Esophagus muscularis mucosa (tissue), 4 donors: ENCODE measurements around the gene NRXN2. TPM values are rescaled to one million over a fixed set of nuclear protein-coding genes. Genes with fewer than 3 reads are reported as not detected.

Experiments used
- DNase-seq: peaks from one replicate; pipeline ENCODE4 v3.0.0-alpha.2; 2017; ENCODE audit errors: extremely low spot score
- H3K27ac ChIP-seq, 4 donors: fragments of 200-600 bp; sonication (generic); replicated peaks in 1 of 4; 1 replicate in 3 of 4; 2 replicates in 1 of 4; pipeline ENCODE4 v1.5.1; 2016 to 2019; ENCODE audit warnings: mild to moderate bottlenecking in 1 of 4
- H3K27me3 ChIP-seq, 4 donors: fragments of 200-600 bp; sonication (generic); one replicate each; pipeline versions ENCODE4 v1.5.1 to v1.6.0; 2016 to 2019
- H3K36me3 ChIP-seq, 4 donors: fragments of 200-600 bp; sonication (generic); one replicate each; pipeline ENCODE4 v1.5.1; 2016 to 2019
- H3K4me1 ChIP-seq, 4 donors: fragments of 200-600 bp; sonication (generic); one replicate each; pipeline ENCODE4 v1.5.1; 2016 to 2019
- H3K4me3 ChIP-seq, 4 donors: fragments of 200-600 bp; sonication (generic); 1 replicate in 2 of 4; 2 replicates in 2 of 4; pipeline ENCODE4 v1.5.1; 2016 to 2019; ENCODE audit warnings: mild to moderate bottlenecking in 4 of 4, moderate library complexity in 1 of 4
- H3K9me3 ChIP-seq, 4 donors: fragments of 200-600 bp; sonication (generic); 1 replicate in 3 of 4; 2 replicates in 1 of 4; pipeline ENCODE4 v1.5.1; 2016 to 2019
- EP300 ChIP-seq: sonication (generic); formaldehyde crosslinking; IDR thresholded peaks from one replicate; pipeline ENCODE4 v1.6.1; 2017; ENCODE audit warnings: antibody characterized with exemption
- POLR2A ChIP-seq: fragments of 450-650 bp; IDR thresholded peaks from one replicate; pipeline ENCODE4 v1.6.1; 2017; ENCODE audit warnings: antibody characterized with exemption, moderate library complexity, mild to moderate bottlenecking, low read depth
- POLR2AphosphoS5 ChIP-seq, 2 donors: sonication (generic); formaldehyde crosslinking; IDR thresholded peaks; one replicate each; pipeline ENCODE4 v1.6.1; 2017; ENCODE audit warnings: antibody characterized with exemption in 2 of 2
- WGBS: methylation state at CpG from one replicate; pipeline ENCODE4 v1.1.5; 2018; 5-methylcytosine and 5-hydroxymethylcytosine counted together
- intact Hi-C: fragments of 100-400 bp; cut with DNase I; formaldehyde crosslinking; loops from one replicate; pipeline ENCODE4 v1.15.1; 2023
- total RNA-seq, 4 donors: library from RNA; depleted of rRNA; stranded (reverse); fragments of >200 nt; gene quantifications; one replicate each; pipeline versions ENCODE4 v1.1.0 to v1.2.1, GENCODE V29; 2016
- TF ChIP-seq, protein P1 (sequence below), 3 experiments: fragments of 200-600 bp in 2 of 3; fragments of 450-650 bp in 1 of 3; sonication (generic) in 2 of 3; IDR thresholded peaks; one replicate each; pipeline ENCODE4 v1.5.1; 2017 to 2019; ENCODE audit warnings: antibody characterized with exemption in 3 of 3, mild to moderate bottlenecking in 2 of 3, moderate library complexity in 1 of 3

The NRXN2 gene
- total RNA-seq, 4 donors from 2014 or later = 2.1 to 12.9 (median 4.3) TPM

DNA sequence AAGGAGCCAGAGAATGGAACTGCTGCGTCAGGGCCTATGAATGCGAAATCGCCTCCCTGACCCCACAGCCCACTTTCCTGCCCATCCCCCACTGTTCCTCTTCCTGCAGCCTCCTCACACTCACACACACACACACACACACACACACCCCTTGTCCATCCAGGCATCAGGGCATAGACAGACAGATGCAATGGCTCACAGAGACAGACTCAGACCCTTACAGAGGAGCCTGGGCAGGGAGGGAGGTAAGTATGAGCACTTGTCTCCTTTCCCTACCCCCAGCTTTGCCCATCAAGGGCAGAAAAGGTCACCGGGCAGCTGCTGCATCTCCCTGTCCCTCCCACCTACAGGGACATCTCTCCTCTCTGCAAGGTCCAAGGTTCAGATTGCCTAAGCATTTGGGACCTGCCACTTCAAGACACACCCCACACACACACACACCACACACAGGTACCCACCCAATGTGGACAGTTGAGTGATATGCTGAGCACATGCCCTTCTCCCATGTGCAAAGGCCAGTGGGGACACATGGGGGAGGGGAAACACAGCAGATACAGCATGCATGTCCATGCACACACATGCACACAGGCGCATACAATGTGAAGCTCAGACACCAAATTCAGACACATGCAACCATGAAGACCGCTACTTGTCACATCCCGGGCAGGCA lies 2.0 kb upstream of the NRXN2 start:
- Histone ChIP-seq H3K36me3 (peaks cover 0 to 27% (median 21%) of the 10 kb centered on the region in 4 donors), H3K27me3 (peaks cover 0 to 30% (median 7%) of the 10 kb centered on the region in 4 donors), H3K4me3 (no peak overlapping the region), H3K27ac (no peak overlapping the region), H3K4me1 (peaks cover 6 to 16% (median 12%) of the 10 kb centered on the region in 4 donors), H3K9me3 (no peaks in the 10 kb centered on the region)
- 69% methylated on average over 7 of the region's 7 CpGs for WGBS
- TF ChIP-seq EP300 (no peak), POLR2AphosphoS5 (IDR thresholded peaks at IDR 0.05) (no peak)
- no peak for DNase-seq
- intact Hi-C loops = no loop called here

DNA sequence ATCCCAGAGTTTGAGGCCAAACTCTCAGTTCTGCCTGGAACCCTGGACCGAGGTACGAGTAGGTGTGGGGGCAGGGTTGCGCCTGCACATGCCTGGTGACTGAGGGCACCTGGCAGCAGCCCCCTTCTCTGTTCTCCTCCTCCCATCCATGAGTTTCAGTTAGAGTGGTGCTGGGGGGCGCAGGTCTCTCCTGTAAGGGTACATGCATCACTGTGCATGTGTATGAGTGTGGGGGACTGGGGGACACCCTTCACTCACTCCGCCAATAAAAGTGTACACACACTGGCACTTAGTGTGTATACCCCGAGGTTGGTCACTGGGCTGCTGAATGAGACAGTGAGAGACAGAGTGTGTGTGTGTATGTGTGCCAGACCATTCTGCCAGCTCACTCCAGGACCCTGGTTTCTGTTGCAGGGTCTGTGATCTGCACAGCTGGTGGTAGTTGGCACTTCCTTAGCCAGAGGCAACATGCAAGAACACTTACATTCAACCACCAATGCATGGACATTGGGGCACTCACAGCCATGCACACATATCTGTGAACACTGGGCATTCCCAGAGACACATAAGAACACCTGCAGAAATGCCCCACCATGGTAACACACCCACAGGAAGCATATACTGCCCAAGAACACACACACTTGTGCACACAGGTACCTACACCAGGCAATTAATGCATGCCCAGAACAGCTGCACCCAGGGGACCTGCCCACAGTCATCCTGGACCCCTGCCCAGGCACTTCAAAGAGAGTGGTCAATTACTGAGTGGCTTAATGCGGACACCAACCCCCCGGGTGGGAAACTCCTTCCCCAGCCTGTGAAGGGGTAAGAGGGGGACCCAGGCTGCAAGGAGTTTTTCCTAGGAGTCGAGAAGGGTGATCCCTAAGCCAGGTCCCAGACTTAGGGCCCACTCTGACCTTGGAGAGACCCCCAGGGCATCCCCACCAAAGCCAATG lies 1.2 kb upstream of the NRXN2 start:
- peaks cover 0 to 23% (median 19%) of the 10 kb centered on the region in 4 donors for H3K36me3 ChIP-seq
- no peaks in the 10 kb centered on the region for H3K9me3 ChIP-seq

DNA sequence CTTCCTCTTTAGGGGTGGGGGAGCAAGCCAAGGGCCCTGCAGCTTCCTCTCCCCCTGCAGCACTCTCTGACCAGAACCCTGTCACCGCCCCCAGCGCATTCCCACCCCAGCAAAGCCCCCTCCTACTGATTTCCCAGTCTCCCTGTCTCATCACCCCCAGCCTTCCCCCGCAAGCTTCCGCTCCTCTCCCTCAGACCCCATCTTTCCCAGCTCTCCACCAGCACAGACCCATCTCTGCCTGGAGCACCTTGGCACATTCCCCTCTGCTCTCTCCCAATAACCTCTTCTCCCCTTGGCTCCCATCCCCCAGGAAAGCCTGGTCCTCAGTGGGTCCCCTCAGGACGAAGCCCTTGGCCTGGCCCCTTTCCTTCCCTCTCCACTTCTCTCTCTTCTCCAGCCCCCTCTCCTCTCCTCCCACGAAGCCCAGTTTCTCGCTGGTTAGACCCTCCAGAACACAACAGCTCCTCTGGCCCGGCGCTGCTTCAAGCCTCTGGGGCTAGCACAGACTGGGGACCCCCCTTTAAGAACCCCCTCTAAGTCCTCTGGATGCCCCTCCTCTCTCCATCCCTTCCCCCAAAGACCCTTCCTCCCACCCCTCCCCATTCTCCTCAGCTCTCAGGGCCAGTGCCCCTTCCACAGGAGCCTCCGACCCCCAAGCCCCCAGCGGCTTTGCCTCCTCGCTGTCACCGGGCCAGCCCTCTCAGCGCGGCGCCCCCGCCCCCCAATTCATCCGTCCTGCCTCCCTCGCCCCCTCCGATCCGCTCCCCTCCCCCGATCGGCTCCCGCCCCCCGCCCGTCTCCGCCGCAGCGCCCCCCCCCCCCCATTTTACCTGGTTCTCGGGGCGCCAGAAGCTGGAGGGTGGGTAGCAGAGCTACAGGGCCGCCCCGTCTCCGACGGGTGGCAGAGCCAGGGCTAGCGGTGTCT lies 594 bp downstream of the NRXN2 start:
- intact Hi-C loops = loop anchor here (1.0 kb wide), 1 partner anchor 34 kb away; no protein-coding TSS in a partner anchor
- WGBS = 19% methylated on average over 13 of the region's 36 CpGs
- Histone ChIP-seq H3K9me3 (no peaks in the 10 kb centered on the region), H3K36me3 (peaks cover 0 to 8% (median 3%) of the 10 kb centered on the region in 4 donors), H3K27me3 (peaks cover 0 to 55% (median 11%) of the 10 kb centered on the region in 4 donors), H3K27ac (no peak overlapping the region), H3K4me1 (peaks cover 6 to 11% (median 9%) of the 10 kb centered on the region in 4 donors), H3K4me3 (peak overlapping the region in 2 of 4 donors; percentile 63 to 82)
- no peak for TF ChIP-seq POLR2A
- TF ChIP-seq, protein P1, sequence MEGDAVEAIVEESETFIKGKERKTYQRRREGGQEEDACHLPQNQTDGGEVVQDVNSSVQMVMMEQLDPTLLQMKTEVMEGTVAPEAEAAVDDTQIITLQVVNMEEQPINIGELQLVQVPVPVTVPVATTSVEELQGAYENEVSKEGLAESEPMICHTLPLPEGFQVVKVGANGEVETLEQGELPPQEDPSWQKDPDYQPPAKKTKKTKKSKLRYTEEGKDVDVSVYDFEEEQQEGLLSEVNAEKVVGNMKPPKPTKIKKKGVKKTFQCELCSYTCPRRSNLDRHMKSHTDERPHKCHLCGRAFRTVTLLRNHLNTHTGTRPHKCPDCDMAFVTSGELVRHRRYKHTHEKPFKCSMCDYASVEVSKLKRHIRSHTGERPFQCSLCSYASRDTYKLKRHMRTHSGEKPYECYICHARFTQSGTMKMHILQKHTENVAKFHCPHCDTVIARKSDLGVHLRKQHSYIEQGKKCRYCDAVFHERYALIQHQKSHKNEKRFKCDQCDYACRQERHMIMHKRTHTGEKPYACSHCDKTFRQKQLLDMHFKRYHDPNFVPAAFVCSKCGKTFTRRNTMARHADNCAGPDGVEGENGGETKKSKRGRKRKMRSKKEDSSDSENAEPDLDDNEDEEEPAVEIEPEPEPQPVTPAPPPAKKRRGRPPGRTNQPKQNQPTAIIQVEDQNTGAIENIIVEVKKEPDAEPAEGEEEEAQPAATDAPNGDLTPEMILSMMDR (IDR thresholded peaks at IDR 0.05) = no peak
- TF ChIP-seq EP300 = no peak
- TF ChIP-seq POLR2AphosphoS5 (IDR thresholded peaks at IDR 0.05) = no peak
- DNase-seq = no peak

More for the DNA sequence above, 1.2 kb upstream of the NRXN2 start:
- H3K27ac ChIP-seq = no peak overlapping the region
- TF ChIP-seq EP300 (no peak), POLR2A (no peak), POLR2AphosphoS5 (IDR thresholded peaks at IDR 0.05) (no peak)
- TF ChIP-seq, protein P1 (IDR thresholded peaks at IDR 0.05) = no peak
- intact Hi-C loops = loop anchor here (1.0 kb wide), 1 partner anchor 36 kb away; no protein-coding TSS in a partner anchor
- H3K4me3 ChIP-seq = peak overlapping the region in 1 of 4 donors; percentile 79
- peaks cover 0 to 39% (median 7%) of the 10 kb centered on the region in 4 donors for H3K27me3 ChIP-seq
- peaks cover 6 to 11% (median 9%) of the 10 kb centered on the region in 4 donors for H3K4me1 ChIP-seq
- WGBS = 61% methylated on average over 8 of the region's 9 CpGs
- no peak for DNase-seq

DNA sequence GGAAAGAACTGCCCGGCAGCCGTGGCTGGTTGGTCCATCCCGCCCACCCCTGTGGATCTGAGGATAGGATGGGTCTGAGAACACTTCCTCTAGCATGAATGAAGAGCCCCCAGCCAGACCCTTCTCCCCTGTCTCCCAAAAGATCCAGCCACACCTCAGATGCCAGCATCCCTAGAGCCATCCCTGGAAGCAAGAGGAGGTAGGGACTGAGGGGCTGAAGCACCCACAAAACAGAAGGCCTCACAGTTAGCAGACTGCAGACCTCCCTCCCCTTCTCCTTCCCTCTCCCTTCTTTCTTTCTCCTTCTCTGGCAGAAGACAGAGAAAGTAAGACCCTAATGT lies 1.7 kb downstream of the NRXN2 start:
- no peak overlapping the region for H3K4me3 ChIP-seq
- DNase-seq = no peak
- H3K27ac ChIP-seq = no peak overlapping the region
- peaks cover 6 to 11% (median 9%) of the 10 kb centered on the region in 4 donors for H3K4me1 ChIP-seq
- 67% methylated on average over 3 of the region's 3 CpGs for WGBS
- TF ChIP-seq EP300 = no peak
- no peak for TF ChIP-seq POLR2A
- TF ChIP-seq POLR2AphosphoS5 (IDR thresholded peaks at IDR 0.05) = no peak
- TF ChIP-seq, protein P1 (IDR thresholded peaks at IDR 0.05) = no peak
- H3K9me3 ChIP-seq = no peaks in the 10 kb centered on the region
- H3K27me3 ChIP-seq = peaks cover 0 to 66% (median 15%) of the 10 kb centered on the region in 4 donors
- H3K36me3 ChIP-seq = no peaks in the 10 kb centered on the region
- intact Hi-C loops = no loop called here
